IPS-15b (cell line): ENCODE data around the gene MC2R.

Experiments
- H3K27me3 ChIP-seq: one replicate; pipeline ENCODE4 v1.6.1; 2013; ENCODE audit warnings: low read length; ENCODE audit not compliant: control insufficient read depth, insufficient read depth
- H3K36me3 ChIP-seq: one replicate; pipeline ENCODE4 v1.6.1; 2013; ENCODE audit warnings: low read length; ENCODE audit not compliant: control insufficient read depth, insufficient read depth
- H3K4me1 ChIP-seq: one replicate; pipeline ENCODE4 v1.6.1; 2013; ENCODE audit warnings: mild to moderate bottlenecking, low read length; ENCODE audit not compliant: control insufficient read depth, insufficient read depth
- H3K4me3 ChIP-seq: one replicate; pipeline ENCODE4 v1.5.1; 2013; ENCODE audit warnings: low read depth, low read length
- H3K9ac ChIP-seq: one replicate; pipeline ENCODE4 v1.6.1; 2013; ENCODE audit warnings: low read depth, mild to moderate bottlenecking, low read length
- H3K9me3 ChIP-seq: one replicate; pipeline ENCODE4 v1.6.1; 2013; ENCODE audit warnings: mild to moderate bottlenecking, low read length; ENCODE audit not compliant: control insufficient read depth, insufficient read depth

Gene MC2R

DNA sequence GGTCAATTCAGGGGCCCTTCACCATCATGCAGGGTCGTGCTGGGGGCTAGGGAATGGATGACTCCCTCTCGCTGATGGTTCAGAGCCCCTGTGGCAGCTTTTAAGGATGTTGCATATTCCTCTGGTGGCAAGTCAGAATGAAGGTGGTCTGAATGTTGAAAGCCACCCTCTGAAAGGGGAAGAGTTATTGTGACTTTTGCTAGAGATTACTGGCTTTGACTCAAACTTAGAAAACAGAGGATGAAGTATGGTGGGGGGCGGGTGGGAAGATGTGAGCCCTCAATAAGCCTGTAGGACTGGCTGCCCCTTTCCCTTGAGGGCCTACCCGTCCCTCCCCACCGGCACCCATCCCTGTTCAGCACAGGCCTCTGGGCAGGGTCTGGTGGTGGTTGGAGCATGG is 23.2 kb downstream of the MC2R start:
- H3K27me3 ChIP-seq, result no peaks in the 10 kb centered on the region
- H3K9me3 ChIP-seq, result no peaks in the 10 kb centered on the region

DNA sequence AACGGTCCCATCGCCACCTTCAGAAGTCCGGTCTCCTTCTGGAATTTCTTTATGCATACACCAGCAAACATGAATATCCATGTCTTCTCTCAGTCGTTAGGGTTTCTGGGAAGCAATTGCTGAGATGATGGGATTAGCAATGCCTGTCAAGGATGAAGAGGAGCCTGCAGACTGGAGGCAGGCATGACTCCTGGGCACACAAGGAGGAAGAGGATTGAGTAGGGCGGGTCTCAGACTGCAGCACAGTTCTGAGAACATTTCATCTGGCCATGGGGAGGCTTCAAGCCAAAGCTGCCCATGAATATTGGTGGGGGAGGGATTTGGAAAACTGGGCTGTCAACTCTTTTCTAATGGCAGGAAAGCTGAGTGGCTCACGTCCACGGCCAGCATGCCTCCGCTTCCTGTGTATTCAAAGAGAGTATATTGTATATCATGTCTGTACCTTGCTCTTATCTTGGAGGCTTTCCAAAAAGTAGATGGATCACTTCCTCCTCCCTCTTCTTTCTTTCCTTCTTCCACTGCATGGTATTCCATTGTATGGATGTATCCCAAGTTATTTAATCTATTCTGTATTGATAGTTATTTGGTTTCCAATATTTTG is 24.5 kb downstream of the MC2R start:
- Histone ChIP-seq H3K9me3 (no peaks in the 10 kb centered on the region), H3K9ac (no peak overlapping the region), H3K36me3 (no peaks in the 10 kb centered on the region), H3K27me3 (no peaks in the 10 kb centered on the region), H3K4me1 (peaks cover 4% of the 10 kb centered on the region), H3K4me3 (no peak overlapping the region)

More for the DNA sequence above, 23.2 kb downstream of the MC2R start:
- Histone ChIP-seq H3K4me3 (no peak overlapping the region), H3K36me3 (no peaks in the 10 kb centered on the region), H3K4me1 (peaks cover 4% of the 10 kb centered on the region), H3K9ac (no peak overlapping the region)

DNA sequence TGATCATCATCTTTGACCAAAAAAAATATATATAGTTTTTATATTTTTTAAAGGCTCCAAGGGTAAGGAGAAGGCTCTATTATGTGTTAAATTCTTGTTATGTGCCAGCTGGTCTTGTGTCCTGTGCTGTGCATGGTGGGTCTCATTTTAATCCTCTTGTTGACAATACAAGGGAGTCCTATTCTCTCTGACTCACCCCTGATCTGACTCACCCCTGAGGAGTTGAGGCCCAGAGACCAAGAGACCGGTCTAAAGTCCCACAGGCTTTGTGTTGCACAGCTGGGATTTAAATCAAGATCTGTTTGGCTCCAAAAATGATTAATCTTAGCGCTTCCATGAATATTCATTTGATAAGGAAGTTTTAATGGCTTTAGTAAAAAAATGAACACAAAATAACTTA is 25.7 kb downstream of the MC2R start:
- Histone ChIP-seq H3K9ac (no peak overlapping the region), H3K4me1 (peaks cover 4% of the 10 kb centered on the region), H3K4me3 (no peak overlapping the region), H3K9me3 (no peaks in the 10 kb centered on the region), H3K36me3 (no peaks in the 10 kb centered on the region), H3K27me3 (no peaks in the 10 kb centered on the region)

DNA sequence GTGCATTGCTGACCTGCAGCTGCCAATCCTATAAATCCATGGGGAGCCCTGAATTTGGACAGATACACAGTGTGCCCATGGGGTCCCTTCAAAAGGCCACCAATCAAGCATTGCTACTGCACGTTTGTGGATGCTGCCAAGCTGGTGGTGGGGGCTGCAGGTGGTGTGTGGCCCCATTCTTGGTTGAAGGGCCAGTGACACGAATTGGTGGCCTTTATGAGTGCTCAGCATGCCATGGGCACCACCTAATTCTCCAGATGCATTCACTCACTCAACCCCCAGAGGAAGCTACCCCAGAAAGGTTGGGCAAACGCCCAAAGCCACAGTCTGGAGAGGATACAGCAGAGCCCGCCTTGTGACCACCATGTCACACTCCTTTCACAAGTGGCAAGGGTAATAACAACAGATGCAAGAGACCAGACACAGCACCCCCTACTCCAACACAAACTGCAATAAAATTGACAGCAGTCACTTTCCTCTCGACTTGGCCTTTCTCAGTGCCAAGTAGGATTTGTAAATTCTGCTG is 27.1 kb downstream of the MC2R start:
- Histone ChIP-seq H3K27me3 (no peaks in the 10 kb centered on the region), H3K9me3 (no peaks in the 10 kb centered on the region), H3K4me3 (no peak overlapping the region), H3K9ac (no peak overlapping the region), H3K36me3 (no peaks in the 10 kb centered on the region), H3K4me1 (peaks cover 4% of the 10 kb centered on the region)

DNA sequence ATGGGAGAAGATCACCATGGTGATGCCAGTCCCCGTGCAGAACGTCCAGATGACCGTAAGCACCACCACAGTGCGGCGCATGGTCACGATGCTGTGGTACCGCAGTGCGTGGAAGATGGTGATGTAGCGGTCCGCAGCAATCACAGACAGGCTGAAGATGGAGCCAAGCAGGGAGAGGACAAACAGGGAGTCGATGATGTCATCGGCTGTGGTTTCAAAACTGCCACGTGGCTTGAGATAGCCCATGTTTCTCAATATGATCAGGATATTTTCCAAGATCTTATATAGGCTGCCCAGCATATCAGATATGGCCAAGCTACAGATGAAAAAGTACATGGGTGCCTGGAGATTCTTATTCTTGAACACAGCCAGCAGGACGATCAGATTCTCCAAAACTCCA is 30.3 kb downstream of the MC2R start:
- no peak overlapping the region for H3K4me3 ChIP-seq

DNA sequence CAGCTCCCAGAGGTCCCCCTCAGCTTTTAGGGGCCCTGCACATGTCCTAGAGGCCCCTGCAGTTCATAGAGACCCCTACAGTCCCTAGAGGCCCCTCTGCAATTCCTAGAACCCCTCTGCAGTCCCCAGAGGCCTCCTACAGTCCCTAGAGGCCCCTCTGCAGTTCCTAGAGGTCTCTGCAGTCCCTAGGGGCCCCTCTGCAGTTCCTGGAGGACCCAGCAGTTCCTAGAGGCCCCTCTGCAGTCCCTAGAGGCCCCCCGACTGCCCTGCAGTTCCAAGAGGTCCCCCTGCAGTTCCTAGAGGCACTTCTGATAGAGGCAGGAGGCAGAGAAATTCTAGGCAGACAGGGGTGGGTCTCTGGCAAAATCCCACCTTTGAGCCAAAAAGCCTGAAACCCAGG is 35.4 kb downstream of the MC2R start:
- H3K4me3 ChIP-seq, result no peak overlapping the region
- no peaks in the 10 kb centered on the region for H3K36me3 ChIP-seq
- H3K9ac ChIP-seq, result no peak overlapping the region
- H3K9me3 ChIP-seq, result no peaks in the 10 kb centered on the region
- H3K4me1 ChIP-seq, result peaks cover 9% of the 10 kb centered on the region
- no peaks in the 10 kb centered on the region for H3K27me3 ChIP-seq

More for the DNA sequence above, 30.3 kb downstream of the MC2R start:
- H3K36me3 ChIP-seq, result no peaks in the 10 kb centered on the region
- H3K4me1 ChIP-seq, result peaks cover 4% of the 10 kb centered on the region
- H3K9ac ChIP-seq, result no peak overlapping the region
- H3K27me3 ChIP-seq, result no peaks in the 10 kb centered on the region
- H3K9me3 ChIP-seq, result no peaks in the 10 kb centered on the region

DNA sequence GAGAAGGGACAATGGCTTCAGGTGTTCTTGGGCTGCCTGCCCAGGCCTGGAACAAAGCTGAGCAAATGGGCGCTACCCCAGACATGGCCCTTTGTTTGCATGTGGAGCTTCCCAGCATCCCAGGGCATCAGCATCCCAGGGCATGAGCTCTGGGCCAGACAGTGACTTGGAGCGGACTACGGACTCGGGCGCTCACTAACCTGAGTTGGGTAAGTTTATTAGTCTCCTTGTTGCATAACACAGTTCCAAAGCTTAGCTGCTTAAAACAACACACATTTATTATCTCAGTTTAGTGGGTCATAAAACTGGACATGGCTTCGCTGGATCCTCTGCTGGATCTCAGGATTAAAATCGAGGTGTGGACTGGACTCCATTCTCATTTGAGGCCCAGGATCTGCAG is 35.8 kb downstream of the MC2R start:
- Histone ChIP-seq H3K9ac (no peak overlapping the region), H3K4me1 (peaks cover 9% of the 10 kb centered on the region), H3K9me3 (no peaks in the 10 kb centered on the region), H3K36me3 (no peaks in the 10 kb centered on the region), H3K27me3 (no peaks in the 10 kb centered on the region), H3K4me3 (no peak overlapping the region)

DNA sequence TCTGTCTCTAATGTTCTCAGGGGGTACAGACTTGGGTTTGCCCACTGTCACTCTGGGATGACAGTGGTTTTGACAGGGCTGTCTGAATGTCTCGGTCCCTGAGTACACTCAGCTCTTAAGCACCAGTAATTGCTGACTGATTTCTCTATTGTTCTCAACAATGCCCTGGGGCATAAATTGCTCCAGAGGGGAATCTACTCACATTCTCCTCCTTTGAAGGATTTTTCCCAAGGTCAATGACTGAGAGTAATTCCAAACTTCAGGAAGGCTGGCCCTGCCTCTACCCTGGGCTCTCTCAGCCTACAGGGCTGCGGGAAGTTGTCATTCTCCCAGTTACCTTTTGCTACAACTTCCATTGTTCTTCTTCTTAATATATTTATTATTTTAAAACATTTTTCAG is 36.5 kb downstream of the MC2R start:
- Histone ChIP-seq H3K27me3 (no peaks in the 10 kb centered on the region), H3K9ac (no peak overlapping the region), H3K36me3 (no peaks in the 10 kb centered on the region), H3K4me3 (no peak overlapping the region), H3K4me1 (peaks cover 9% of the 10 kb centered on the region), H3K9me3 (no peaks in the 10 kb centered on the region)

DNA sequence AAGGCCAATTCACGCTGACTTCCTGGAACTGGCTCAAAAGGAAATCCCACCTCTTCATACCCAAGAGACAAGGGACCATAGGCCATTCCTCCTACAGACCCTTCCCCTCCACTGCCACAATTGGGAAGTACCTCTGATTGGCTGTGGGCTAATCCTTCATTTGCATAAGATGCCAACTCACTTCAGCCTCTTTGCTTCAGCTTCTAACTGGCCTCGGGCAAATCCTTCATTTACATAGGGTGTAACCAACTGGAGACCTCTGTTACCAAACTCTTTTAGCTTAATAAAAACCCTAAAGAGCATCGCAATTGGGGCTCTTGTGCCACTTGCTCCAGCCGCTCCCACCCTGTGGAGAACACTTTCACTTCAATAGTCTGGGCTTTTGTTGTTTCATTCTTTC is 38.2 kb downstream of the MC2R start:
- H3K4me3 ChIP-seq, result no peak overlapping the region
- peaks cover under 1% of the 10 kb centered on the region for H3K27me3 ChIP-seq
- no peaks in the 10 kb centered on the region for H3K36me3 ChIP-seq
- H3K4me1 ChIP-seq, result peaks cover 11% of the 10 kb centered on the region
- H3K9ac ChIP-seq, result no peak overlapping the region
- H3K9me3 ChIP-seq, result no peaks in the 10 kb centered on the region

DNA sequence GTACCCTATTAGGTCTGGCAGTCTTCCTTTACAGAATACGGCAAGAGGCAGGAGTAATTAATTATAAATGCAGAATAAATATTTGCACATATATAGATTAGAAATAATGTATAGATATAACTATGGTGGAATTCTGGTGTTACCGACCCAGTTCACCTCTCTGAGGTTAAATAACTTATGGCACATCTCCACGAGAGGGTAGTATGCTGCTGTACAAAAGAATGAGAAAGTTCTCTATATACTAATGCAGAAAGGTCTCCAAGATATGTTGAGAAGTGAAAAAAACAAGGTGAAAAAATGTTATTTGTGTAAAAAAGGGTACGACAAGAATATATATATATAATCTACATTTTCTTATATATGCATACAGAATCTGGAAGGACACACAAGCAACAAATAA is 40.8 kb downstream of the MC2R start:
- H3K27me3 ChIP-seq, result peaks cover 17% of the 10 kb centered on the region
- H3K9ac ChIP-seq, result no peak overlapping the region
- peaks cover 11% of the 10 kb centered on the region for H3K4me1 ChIP-seq
- no peak overlapping the region for H3K4me3 ChIP-seq
- H3K9me3 ChIP-seq, result no peaks in the 10 kb centered on the region
- H3K36me3 ChIP-seq, result no peaks in the 10 kb centered on the region

DNA sequence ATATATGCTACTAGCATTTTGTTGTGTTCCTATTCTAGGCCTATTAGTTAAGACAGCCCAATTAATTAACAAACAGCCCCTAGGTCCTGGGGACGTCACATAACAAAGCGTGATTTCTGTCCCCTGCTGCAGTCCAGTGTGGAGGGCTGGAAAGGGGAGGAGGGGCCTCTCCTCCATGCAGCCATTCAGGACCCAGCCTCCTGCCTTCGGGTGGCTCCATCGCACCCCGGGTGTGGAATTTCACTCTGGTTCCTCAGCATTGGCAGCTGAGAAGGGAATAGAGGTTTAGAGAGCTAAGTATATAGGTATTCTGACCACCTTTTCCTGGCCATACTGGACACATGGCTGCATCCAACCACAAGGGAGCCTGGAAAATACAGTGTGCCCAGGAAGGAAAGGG is 42.4 kb downstream of the MC2R start:
- Histone ChIP-seq H3K4me1 (peaks cover 8% of the 10 kb centered on the region), H3K4me3 (no peak overlapping the region), H3K9ac (no peak overlapping the region), H3K36me3 (no peaks in the 10 kb centered on the region), H3K27me3 (peaks cover 32% of the 10 kb centered on the region), H3K9me3 (no peaks in the 10 kb centered on the region)

DNA sequence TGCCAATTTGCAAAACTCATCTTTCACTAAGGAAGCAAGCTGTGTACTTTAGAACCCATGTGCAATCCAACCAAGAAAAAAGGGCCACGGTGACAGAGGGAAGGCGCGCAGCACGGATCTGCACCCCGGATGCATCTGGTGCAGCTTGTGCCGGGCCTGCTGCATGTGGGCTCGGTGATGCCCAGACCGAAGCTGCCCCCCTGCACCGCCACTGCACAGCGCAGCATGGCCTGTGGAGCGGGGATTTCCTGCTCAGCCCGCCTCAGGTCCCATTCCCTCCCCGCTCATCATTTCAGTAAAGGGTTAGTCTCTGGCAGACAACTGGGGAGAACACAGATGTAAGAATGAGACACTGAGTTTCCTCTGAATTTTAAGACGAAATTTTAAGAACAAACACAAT is 43.0 kb downstream of the MC2R start:
- H3K36me3 ChIP-seq, result no peaks in the 10 kb centered on the region
- H3K27me3 ChIP-seq, result peaks cover 38% of the 10 kb centered on the region
- H3K9me3 ChIP-seq, result no peaks in the 10 kb centered on the region
- no peak overlapping the region for H3K9ac ChIP-seq
- peaks cover 3% of the 10 kb centered on the region for H3K4me1 ChIP-seq
- H3K4me3 ChIP-seq, result no peak overlapping the region
